ENCODE results near the gene FGF21.
A peak's percentile ranks its signal among the peaks of the same experiment; 100 is the strongest.

FGF21 gene

DNA sequence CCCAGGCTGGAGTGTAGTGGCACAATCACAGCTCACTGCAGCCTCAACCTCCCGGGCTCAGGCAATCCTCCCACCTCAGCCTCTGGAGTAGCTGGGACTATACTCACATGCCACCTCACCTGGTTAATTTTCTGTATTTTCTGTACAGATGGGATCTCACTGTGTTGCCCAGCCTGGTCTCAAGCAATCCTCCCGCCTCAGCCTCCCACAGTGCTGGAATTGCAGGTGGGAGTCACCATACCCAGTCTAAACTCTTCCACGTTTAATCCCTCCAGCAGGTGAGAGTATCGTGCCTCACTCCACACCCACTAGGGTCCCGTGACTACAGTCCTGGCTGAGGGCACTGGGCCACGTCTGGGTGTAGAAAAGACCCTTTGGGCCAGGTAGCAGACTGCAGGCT is 39.0 kb downstream of the FGF21 start:
- DNase-seq = no peak

DNA sequence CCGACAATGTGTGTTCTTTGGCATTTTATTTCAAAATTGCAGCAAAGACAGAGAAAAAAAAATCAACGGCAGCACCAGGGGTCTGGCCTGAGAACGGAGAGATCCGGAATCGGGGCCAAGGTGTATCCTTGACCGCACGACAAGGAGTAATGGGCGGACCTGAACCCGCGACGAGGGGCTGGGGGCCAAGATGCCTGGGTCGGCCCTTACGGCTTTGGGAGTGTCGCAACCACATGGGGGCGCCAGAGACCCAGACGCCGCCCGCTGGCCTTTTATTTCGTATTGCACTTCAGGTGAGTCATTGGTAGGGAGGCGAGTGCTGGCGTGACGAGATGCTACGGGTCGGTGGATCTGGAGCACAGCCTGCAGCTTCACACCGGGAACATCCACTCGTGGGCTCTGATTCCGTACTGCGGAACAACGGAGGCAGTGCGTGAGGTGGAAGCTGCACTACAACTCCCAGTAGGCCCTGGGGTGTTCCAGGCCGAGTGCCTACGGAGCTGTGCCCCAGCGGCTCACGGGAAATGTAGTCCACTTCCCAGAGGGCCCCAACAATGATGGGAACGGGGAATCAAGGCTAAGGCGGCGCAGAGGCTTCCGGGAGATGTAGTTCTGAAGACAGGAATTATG is 39.8 kb downstream of the FGF21 start:
- DNase-seq = peak; percentile 97

DNA sequence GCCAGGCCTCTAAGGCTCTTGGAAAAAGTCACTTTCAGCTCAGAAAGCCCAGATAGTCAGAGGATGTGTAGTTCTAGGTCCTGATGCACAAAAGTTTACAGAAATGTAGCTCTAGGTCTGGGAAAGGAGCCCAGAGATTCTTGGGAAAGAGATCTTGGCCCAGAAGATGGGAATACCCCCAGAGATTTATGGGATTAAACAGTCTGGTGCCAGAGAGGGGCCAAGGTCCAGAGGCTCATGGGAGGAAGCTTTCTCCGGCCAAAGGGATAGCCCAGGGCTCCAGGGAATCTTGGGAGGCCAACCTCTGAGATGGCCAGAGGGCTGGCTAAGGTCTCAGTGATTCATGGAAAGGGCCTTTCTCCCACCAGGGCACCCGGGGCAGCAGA is 40.4 kb downstream of the FGF21 start:
- DNase-seq = no peak

GRCh38 chr19:48796298-48797083 is 41.2 kb downstream of the FGF21 start:
- DNase-seq = no peak

- no peak for DNase-seq
Observed at GRCh38 chr19:48797103-48797502, 41.8 kb downstream of the FGF21 start.

GRCh38 chr19:48798937-48799336 is 43.6 kb downstream of the FGF21 start:
- no peak for DNase-seq

DNA sequence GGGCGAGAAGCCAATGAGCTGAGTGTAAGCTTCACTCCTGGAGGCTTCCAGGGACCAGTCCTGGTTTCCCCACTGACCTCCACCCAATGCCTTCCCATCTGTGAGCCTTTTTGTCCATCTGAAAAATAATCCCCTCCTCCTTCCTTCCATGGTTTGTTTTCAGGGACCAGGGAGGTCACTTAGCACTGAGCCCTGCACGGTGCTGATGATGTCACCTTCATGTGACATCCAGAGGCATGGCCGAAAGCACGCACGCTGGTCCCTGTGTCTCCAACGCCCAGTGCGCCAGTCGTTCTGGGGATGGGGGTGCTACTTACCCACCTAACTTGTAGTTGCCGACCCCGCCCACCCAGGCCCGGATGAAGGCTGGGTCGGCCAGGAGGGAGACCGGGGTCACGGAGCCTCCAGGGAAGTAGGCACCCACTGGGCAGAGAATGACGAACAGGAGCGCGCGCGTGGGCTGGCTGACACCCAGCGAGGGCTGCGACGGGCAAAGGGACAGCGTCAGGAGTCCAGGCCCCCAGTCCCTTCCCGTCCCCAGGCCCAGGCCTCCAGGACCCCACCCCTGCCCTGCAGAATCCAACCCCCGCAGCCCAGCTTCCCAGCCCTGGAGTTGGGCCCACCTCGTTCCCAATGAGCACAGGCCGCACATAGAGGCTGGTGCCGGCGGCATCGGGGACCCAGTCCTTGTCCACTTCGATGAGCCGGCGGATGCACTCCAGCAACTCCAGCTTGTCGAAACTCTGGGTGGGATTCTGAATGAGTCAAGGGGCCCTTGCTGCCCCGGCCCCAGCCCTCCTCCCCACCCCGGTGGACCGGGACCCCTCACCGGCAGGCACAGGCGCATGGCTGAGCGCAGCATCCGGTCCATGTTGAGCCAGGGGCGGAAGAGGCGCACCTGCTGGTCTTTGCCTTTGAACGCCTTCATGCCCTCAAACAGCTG is 44.3 kb downstream of the FGF21 start:
- DNase-seq = no peak

GRCh38 chr19:48802623-48803022 is 47.3 kb downstream of the FGF21 start:
- no peak for DNase-seq

GRCh38 chr19:48804496-48804895 is 49.2 kb downstream of the FGF21 start:
- DNase-seq = no peak

DNA sequence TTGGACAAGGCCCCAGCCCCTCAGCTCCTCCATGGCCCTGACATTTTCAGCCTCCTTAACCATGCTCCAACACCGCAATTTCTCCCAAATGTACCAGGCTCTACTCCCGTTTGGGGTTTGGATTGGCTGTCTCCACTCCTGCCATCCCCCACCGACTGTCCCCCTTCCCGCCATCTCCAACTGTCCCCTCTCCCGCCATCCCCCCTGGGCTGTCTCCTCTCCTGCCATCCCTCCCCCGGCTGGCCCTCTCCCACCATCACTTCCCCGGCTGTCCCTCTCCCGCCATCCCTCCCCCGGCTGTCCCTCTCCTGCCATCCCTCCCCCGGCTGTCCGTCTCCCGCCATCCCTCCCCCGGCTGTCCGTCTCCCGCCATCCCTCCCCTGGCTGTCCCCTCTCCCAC is 50.1 kb downstream of the FGF21 start:
- DNase-seq = no peak

DNA sequence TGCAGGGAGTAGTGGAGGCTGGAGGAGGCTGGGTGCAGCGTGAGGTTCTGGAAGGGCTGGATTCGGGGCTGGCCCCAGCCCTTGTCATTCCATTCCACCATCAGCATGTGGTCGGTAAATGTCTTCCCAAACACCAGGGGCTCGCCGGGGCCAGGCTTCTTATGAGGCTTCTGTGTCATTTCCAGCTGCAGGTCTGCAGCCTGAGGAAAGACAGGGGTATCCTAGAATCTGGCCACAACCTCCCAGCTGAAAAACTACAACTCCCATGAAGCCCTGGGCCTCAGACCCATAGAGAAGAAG is 51.1 kb downstream of the FGF21 start:
- DNase-seq = peak; percentile 76

DNA sequence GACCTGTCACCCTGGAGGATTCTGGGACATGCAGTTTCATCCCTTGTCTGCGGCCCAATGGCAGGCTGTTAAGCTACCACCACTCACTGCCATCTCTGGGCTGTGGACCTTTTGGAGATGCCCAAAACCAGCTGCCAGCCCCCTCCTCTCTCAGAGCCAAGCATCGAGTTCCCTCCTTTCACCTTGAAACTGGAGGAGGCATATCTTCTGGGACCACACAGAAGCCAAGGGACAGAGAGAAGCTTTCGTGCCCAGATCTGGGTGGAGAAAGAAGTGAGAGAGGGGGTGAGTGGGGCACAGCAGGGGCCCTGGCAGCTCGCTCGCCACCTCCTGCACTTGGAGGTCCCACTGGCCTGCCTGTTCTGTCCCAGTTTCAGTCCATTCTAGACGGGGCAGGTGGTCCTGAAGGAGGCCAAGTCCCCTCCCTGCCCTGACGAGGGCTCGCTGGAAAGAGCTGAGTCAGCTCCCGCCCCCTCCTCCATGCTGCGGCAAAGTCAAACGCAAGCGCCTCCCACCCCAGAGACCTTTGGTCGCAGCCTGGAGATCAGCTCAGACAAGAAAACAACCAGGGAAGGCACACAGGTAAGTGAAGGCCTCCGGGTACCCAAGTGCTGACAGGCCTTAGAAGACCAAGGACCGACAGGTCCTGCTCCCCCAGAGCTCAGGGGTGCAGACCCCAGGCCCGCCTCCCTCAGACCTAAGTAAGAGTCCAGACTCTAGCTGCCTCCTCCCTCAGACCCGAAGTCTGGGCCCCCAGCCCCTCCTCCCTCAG is 51.7 kb downstream of the FGF21 start:
- DNase-seq = no peak

DNA sequence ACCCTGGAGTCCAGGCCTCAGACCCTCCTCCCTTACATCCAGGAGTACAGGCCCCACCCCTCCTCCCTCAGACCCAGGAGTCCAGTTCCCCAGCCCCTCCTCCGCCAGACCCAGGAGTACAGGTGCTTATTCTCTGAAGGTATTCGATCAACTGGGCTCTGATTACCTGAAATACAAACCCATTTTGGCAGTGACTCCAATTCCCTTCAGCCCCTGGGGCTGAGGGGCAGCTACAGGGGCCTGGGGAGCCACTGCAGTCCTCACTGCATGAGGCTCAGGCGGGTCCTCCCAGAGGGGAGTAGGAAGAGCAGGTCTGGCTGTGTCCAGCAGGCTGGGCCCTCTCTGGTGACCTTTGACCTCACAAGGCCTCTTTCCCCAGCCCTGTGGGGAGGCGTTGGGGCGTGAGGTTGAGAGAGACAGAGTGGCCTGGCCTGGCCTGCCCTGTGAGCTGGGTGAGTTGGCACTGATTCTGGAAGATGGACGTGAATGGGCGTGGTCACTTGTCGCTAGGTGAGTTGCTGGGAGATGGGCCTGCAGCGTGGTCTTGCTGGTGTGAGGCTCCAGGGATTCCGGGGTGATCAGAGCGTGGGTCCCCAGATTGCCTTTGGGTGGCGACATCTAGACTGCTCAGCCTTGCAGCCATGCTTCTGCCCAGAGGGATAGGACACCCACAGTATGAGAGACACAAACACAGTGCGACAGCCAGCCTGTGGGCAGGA is 52.4 kb downstream of the FGF21 start:
- DNase-seq = no peak

Measured in femur (tissue), 1 donor.